GM12891 (cell line): ENCODE results near the gene DESI1.
"Not testable (repeated sequence)": the region's sequence is repeated elsewhere in the genome, so short reads cannot be mapped to it uniquely, and the experiment has no call there.

ENCODE experiments used
- PAX5 ChIP-seq: IDR thresholded peaks from 2 replicates; pipeline ENCODE4 v1.6.1; 2011; ENCODE audit warnings: low read length, moderate library complexity, mild to moderate bottlenecking; ENCODE audit not compliant: insufficient read depth, severe bottlenecking
- POLR2A ChIP-seq: IDR thresholded peaks from 2 replicates; pipeline ENCODE4 v1.6.1; 2011; ENCODE audit warnings: low read depth, low read length, control low read depth
- POLR2AphosphoS5 ChIP-seq: IDR thresholded peaks from 2 replicates; pipeline ENCODE4 v1.6.1; 2011; ENCODE audit warnings: low read depth, low read length, control low read depth
- POU2F2 ChIP-seq: IDR thresholded peaks from 2 replicates; pipeline ENCODE4 v1.6.1; 2011; ENCODE audit warnings: low read depth, mild to moderate bottlenecking, control low read depth, low read length, moderate library complexity
- SPI1 ChIP-seq: IDR thresholded peaks from 2 replicates; pipeline ENCODE4 v1.6.1; 2011; ENCODE audit warnings: low read depth, low read length, control low read depth
- TAF1 ChIP-seq: IDR thresholded peaks from 2 replicates; pipeline ENCODE4 v1.6.1; 2011; ENCODE audit warnings: low read depth, low read length, control low read depth

GRCh38 chr22:41637623-41638022 is 16.8 kb upstream of the DESI1 start:
- not testable (repeated sequence) for TF ChIP-seq POLR2A, POLR2AphosphoS5, SPI1, TAF1, PAX5, POU2F2
